ENCODE measurements around the gene SSBP2.

DNA sequence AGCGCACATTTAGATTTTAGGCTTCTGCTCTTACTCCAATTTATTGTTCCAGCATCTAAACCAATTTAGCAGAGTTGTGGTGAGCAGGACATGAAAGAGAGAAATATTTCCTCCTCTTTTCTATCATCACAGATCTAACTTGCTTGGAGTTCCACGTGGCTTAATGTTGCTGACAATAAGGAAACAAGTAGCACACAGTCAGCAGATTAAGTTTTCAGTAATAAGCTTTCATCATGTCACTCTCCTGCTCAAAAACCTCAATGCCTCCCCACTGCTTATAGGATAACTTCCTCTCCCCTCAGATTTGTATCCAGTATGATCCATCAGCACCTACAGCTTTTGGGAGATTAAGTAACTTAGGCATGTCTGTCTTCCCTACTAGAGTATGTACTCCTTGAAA lies 10.4 kb upstream of the SSBP2 start:
- TF ChIP-seq EZH2 (IDR thresholded peaks at IDR 0.05; ENCODE audit: borderline replicate concordance, low read depth, low read length, severe bottlenecking): no peak
- TF ChIP-seq, protein P1, sequence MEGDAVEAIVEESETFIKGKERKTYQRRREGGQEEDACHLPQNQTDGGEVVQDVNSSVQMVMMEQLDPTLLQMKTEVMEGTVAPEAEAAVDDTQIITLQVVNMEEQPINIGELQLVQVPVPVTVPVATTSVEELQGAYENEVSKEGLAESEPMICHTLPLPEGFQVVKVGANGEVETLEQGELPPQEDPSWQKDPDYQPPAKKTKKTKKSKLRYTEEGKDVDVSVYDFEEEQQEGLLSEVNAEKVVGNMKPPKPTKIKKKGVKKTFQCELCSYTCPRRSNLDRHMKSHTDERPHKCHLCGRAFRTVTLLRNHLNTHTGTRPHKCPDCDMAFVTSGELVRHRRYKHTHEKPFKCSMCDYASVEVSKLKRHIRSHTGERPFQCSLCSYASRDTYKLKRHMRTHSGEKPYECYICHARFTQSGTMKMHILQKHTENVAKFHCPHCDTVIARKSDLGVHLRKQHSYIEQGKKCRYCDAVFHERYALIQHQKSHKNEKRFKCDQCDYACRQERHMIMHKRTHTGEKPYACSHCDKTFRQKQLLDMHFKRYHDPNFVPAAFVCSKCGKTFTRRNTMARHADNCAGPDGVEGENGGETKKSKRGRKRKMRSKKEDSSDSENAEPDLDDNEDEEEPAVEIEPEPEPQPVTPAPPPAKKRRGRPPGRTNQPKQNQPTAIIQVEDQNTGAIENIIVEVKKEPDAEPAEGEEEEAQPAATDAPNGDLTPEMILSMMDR (IDR thresholded peaks at IDR 0.05; ENCODE audit: borderline replicate concordance, extremely low read depth, low read length, poor library complexity, severe bottlenecking): no peak
